Activated T-cell treated with anti-CD3 and anti-CD28 coated beads for 4 hours (primary cell): Measurements from ENCODE around the gene ING1.
A peak's percentile ranks its signal among the peaks of the same experiment; 100 is the strongest.
"Not testable (repeated sequence)": the region's sequence is repeated elsewhere in the genome, so short reads cannot be mapped to it uniquely, and the experiment has no call there.

Experiments
- DNase-seq: peaks from one replicate; pipeline ENCODE4 v3.0.0-alpha.2; 2020

ING1 gene

GRCh38 chr13:110695774-110696173, 17.7 kb upstream of the ING1 start:
- DNase-seq: not testable (repeated sequence)

- no peak for DNase-seq
Observed at GRCh38 chr13:110696776-110697175, 16.7 kb upstream of the ING1 start.

GRCh38 chr13:110697842-110698241, 15.7 kb upstream of the ING1 start:
- DNase-seq: no peak

DNA sequence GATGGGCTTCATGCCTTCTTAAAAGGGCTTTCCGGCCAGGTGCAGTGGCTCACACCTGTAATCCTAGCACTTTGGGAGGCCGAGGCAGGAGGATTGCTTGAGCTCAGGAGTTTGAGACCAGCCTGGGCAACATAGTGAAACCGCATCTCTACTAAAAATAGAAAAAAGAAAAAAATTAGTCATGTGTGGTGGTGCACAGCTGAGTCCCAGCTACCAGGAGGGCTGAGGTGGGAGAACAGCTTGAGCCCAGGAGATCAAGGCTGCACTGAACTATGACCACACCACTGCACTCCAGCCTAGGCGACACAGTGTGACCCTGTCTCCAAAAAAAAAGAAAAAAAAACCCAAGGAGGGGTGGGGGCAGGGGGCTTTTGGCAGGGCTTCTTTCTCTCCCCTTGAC, 14.8 kb upstream of the ING1 start:
- DNase-seq: no peak

DNA sequence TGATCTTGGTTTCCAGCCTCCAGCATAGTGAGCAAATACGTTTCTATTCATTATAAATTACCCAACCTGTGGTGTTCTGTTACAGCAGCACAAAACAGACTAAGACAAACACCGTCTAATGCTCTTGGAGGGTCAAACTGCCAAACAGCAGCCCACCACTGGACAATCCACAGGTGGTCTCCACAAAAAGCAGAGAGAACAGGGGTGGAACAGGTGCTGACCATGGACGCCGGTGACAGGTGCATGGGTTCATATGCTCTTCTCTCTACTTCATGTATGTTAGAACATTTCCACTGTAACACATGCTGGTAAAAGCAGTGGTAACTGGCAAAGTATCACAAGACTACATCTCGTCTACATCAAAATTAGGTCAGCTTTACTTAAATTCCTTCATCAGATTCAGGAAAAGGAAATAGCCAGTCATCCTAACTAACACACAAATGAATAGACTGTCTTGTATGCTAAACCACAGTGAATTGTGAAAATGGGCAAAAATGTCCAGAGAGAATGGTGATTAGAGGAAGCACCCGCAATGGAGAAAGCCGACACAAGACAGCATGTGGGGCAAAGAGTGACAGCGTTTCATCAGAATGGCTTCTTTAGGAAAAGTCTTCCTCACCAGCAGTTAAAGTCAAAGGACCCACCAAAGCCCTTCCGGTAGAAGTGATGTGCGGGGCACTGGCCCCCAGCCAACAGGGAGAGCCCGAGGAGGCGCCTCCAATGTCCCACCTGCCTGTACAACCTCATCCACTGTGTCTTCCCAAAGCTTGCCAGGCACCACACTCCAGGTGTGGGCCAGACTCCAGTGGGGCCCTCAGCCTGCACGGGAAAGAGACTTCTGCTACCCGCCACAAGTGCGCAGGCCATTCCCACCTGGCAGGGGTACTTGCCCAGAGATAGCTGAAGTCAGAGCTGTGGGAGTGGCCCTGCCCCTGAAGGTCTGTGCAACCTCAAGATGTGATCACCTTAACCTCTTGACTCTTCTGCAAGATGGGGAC, 14.1 kb upstream of the ING1 start:
- no peak for DNase-seq

- DNase-seq: no peak
Observed at GRCh38 chr13:110700186-110700585, 13.3 kb upstream of the ING1 start.

DNA sequence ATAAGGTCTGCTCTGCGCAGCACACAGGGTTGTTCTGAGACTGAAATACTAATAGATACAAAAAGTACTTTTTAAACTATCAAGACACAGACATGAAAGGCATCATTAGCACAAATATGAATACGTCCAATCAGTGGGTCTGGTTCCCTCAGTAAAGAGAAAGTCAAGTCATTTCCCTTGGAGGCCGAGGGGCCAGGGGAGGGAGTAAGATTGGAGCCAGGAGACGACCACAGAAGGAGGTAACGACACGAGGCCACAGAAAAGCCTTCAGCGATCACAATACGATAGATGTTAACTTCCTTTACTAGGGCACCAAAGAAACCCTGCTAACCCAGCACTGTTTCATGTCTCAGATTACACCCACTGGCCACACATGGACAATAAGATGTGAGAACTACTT, 12.9 kb upstream of the ING1 start:
- DNase-seq: no peak

DNA sequence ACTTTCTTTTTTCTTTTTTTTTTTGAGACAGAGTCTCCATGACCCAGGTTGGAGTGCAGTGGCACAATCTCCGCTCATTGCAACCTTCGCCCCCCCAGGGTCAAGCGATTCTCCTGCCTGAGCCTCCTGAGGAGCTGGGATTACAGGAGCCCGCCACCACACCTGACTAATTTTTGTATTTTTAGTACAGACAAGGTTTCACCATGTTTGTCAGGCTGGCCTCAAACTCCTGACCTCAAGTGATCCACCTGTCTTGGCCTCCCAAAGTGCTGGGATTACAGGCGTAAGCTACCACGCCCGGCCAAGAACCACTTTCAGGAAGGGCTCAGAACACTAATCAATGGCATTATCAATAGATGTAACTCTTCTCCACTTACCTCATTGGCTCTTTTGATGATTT, 12.4 kb upstream of the ING1 start:
- DNase-seq: not testable (repeated sequence)

GRCh38 chr13:110702089-110702488, 11.4 kb upstream of the ING1 start:
- no peak for DNase-seq

DNA sequence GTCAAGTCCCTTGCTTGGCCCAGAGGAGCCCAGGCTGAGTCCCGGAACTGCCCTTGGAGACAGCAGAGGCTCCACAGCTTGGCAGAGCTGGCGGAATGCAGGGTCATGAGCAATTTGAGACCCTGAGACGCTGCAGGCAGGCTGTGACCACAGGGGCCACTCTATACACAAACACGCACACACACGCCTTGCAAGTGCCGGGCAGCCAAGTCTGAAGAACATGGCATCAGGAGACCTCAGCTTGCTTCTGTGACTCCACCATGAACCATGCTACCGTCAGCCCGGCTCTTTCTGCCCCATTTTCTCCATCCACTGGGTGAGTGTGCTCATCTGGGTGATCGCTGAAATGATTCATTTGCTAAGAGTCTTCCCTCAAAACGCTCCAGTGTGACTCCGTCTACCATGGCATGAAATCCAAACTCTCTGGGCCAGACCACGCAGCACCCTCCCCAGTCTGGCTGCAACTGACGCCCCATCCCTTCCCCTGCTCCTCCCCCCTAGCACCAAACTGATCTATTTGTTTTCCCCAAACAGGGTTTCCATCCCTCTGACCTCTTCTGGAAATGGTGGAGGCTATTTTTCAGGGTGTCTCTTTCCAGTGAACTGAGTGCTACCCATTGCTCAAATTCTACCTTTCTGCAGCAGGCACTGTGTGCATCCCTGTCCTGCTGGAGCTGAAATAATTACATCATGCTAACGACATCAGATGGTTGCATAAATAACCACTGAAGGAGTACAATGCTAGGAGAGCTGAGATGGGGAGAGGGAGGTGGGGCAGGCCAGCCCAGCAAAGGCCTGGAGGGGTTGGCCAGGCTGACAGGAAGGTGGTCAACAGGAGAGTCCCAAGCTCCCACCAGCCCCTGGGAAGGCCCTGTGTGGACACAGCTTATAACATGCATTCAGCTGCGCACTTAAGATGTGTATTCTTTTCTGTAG, 10.6 kb upstream of the ING1 start:
- DNase-seq: no peak

- DNase-seq: no peak
Observed at GRCh38 chr13:110705356-110705825, 8.1 kb upstream of the ING1 start.

GRCh38 chr13:110705826-110706569, 7.5 kb upstream of the ING1 start, which contains the start of gene CARS2:
TSS of gene CARS2 (minus strand) at chr13:110706116. CDS start at chr13:110706093, 23 bp downstream.
- peak; percentile 88 for DNase-seq

DNA sequence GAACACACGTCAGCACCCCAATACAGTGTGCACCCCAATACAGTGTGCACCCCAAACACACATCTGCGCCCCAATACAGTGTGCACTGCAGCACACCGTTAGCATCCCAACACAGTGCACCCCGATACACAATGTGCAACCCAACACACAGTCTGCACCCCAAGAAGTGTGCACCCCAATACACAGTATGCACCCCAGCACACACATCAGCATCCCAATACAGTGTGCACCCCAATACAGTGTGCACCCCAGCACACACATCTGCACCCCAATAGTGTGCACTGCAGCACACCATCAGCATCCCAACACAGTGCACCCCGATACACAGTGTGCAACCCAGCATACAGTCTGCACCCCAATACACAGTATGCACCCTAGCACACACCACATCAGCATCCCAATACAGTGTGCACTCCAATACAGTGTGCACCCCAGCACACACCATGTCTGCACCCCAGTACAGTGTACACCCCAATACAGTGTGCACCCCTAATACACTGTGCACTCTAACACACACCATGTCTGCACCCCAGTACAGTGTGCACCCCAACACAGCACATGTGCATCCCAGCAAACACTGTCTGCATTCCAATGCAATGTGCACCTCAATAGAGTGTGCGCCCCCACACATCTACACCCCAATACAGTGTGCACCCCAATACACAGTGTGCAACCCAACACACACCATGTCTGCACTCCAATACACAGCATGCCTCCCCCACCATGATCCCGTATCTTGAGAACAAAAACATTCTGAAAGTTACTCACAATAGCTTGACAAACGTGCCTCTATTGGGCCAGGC, 6.7 kb upstream of the ING1 start:
- no peak for DNase-seq

GRCh38 chr13:110712081-110712848, 1.2 kb upstream of the ING1 start:
- peak; percentile 81 for DNase-seq

GRCh38 chr13:110712849-110713641, 455 bp upstream of the ING1 start:
- peak; percentile 97 for DNase-seq

- DNase-seq: peak; percentile 55
Observed at GRCh38 chr13:110713981-110714796, 689 bp downstream of the ING1 start.

DNA sequence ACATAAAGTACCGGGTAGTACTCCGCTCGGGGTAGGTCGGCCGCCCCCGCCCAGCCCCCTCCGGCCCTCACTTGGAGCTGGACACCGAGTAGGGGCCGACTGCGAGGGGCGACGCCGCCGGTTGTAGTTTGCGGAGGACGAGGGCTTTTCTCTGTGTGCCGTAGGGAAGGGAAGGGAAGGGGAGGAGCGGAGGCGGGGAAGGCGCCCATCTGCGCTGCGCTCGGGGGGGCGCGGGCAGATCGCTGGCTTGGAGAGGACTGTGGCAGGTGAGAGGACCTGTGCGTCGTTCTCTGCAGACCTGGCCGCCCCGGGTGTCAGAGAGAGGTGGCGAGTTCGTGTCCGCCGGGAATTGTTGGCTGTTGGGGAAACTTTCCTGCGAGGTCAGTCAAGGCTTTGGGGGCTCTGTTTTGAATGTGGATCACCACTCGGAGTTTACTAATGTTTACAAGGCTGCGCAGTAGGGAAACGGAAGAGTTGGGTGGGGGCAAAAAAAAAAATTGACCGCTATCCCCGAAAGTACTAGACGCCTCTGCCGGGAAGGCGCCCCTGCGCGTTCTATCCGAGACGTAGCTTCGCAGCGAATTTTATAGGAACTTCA, 1.4 kb downstream of the ING1 start:
- peak; percentile 35 for DNase-seq

- peak; percentile 87 for DNase-seq
Observed at GRCh38 chr13:110715395-110716246, 2.1 kb downstream of the ING1 start.
